K562 (cell line): ENCODE data around the gene MAPK8IP1. TPM values are rescaled to one million over a fixed set of nuclear protein-coding genes. Genes with fewer than 3 reads are reported as not detected.

Source experiments
- BRCA1 ChIP-seq, 2 experiments: fragments of 450-650 bp in 1 of 2; sonication (generic) in 1 of 2; formaldehyde crosslinking in 1 of 2; IDR thresholded peaks; 2 replicates each; pipeline versions ENCODE4 v1.5.0 to v1.6.1; 2017 to 2020; ENCODE audit warnings: mild to moderate bottlenecking in 1 of 2, missing genetic modification reagents in 1 of 2
- CAMTA2 ChIP-seq: fragments of 250-450 bp; sonication (Bioruptor Pico); conservative IDR thresholded peaks from 2 replicates; pipeline ENCODE4 v1.5.1; 2022
- ELF4 ChIP-seq: fragments of 450-650 bp; formaldehyde crosslinking; IDR thresholded peaks from 2 replicates; pipeline ENCODE4 v1.4.0; 2022; ENCODE audit warnings: missing genetic modification characterization
- GTF2F1 ChIP-seq: IDR thresholded peaks from 2 replicates; pipeline ENCODE4 v1.6.1; 2011; ENCODE audit warnings: low read depth, low read length, improper control_type of control experiment
- HOXB6 ChIP-seq: fragments of 250-450 bp; sonication (Bioruptor Pico); IDR thresholded peaks from 2 replicates; pipeline ENCODE4 v1.5.1; 2022; ENCODE audit warnings: mild to moderate bottlenecking, borderline replicate concordance
- KDM1A ChIP-seq, 2 experiments: fragments of 450-650 bp; IDR thresholded peaks; 2 replicates each; pipeline ENCODE4 v1.6.1; 2016; ENCODE audit warnings: mild to moderate bottlenecking in 2 of 2
- MXD1 ChIP-seq: fragments of 250-450 bp; sonication (Bioruptor Pico); IDR thresholded peaks from 2 replicates; pipeline ENCODE4 v1.8.0; 2021; ENCODE audit warnings: borderline replicate concordance, mild to moderate bottlenecking, moderate library complexity; ENCODE audit not compliant: poor library complexity, severe bottlenecking
- MYBL2 ChIP-seq, 2 experiments: fragments of 450-650 bp in 1 of 2; sonication (generic) in 1 of 2; formaldehyde crosslinking in 1 of 2; IDR thresholded peaks; 2 replicates each; pipeline versions ENCODE4 v1.6.1 to v1.8.1; 2017 to 2022; ENCODE audit warnings: borderline replicate concordance in 1 of 2, inconsistent platforms in 1 of 2, low read depth in 1 of 2, mild to moderate bottlenecking in 1 of 2, missing genetic modification reagents in 1 of 2, moderate library complexity in 1 of 2
- NFE2 ChIP-seq: IDR thresholded peaks from 2 replicates; pipeline ENCODE4 v1.6.1; 2014; ENCODE audit warnings: antibody characterized with exemption, low read depth
- NR2C1 ChIP-seq, 2 experiments: fragments of 450-650 bp; IDR thresholded peaks; 2 replicates each; pipeline ENCODE4 v1.6.1; 2017; ENCODE audit warnings: mild to moderate bottlenecking in 2 of 2, antibody characterized with exemption in 1 of 2, inconsistent platforms in 1 of 2, missing compliant biosample characterization in 1 of 2, missing genetic modification characterization in 1 of 2
- NR2F6 ChIP-seq: fragments of 450-650 bp; formaldehyde crosslinking; IDR thresholded peaks from 2 replicates; pipeline ENCODE4 v1.4.0; 2020; ENCODE audit warnings: mild to moderate bottlenecking
- NRF1 ChIP-seq, 2 experiments: fragments of 450-650 bp; IDR thresholded peaks in 1 of 2; conservative IDR thresholded peaks in 1 of 2; 2 replicates each; pipeline ENCODE4 v1.6.1; 2014; ENCODE audit warnings: mild to moderate bottlenecking in 2 of 2
- PHF20 ChIP-seq: fragments of 450-650 bp; IDR thresholded peaks from 2 replicates; pipeline ENCODE4 v1.6.1; 2018; ENCODE audit not compliant: partially characterized antibody
- PTBP1 ChIP-seq: fragments of 200-400 bp; formaldehyde crosslinking; IDR thresholded peaks from 2 replicates; pipeline ENCODE4 v1.6.1; 2017; ENCODE audit warnings: low read depth, low read length
- PURB ChIP-seq: sonication (generic); formaldehyde crosslinking; IDR thresholded peaks from 2 replicates; pipeline ENCODE4 v1.9.0; 2021; ENCODE audit warnings: low read depth, mild to moderate bottlenecking, missing genetic modification reagents
- RAD21 ChIP-seq, 2 experiments: fragments of 250-450 bp in 1 of 2; fragments of 450-650 bp in 1 of 2; sonication (Bioruptor Pico) in 1 of 2; formaldehyde crosslinking in 1 of 2; IDR thresholded peaks in 1 of 2; conservative IDR thresholded peaks in 1 of 2; 2 replicates each; pipeline versions ENCODE4 v1.4.0 to v1.8.0; 2020 to 2022; ENCODE audit warnings: mild to moderate bottlenecking in 2 of 2, moderate library complexity in 1 of 2
- RB1 ChIP-seq: fragments of 450-650 bp; IDR thresholded peaks from 2 replicates; pipeline ENCODE4 v1.6.1; 2017; ENCODE audit warnings: low read depth, mild to moderate bottlenecking
- SMC3 ChIP-seq: conservative IDR thresholded peaks from 2 replicates; pipeline ENCODE4 v1.6.1; 2011; ENCODE audit warnings: low read depth, low read length, improper control_type of control experiment; ENCODE audit not compliant: insufficient read depth
- XRCC4 ChIP-seq: IDR thresholded peaks from one replicate; pipeline ENCODE4 v1.6.1; 2011; ENCODE audit not compliant: insufficient read depth, insufficient read length; ENCODE audit errors: extremely low read depth
- ZBTB7A ChIP-seq: IDR thresholded peaks from 2 replicates; pipeline ENCODE4 v1.6.1; 2011; ENCODE audit warnings: low read depth, mild to moderate bottlenecking, low read length, moderate library complexity, borderline replicate concordance; ENCODE audit not compliant: control insufficient read depth
- ZFPM2 ChIP-seq: fragments of 250-450 bp; sonication (Bioruptor Pico); IDR thresholded peaks from 2 replicates; pipeline ENCODE4 v1.5.1; 2022; ENCODE audit warnings: mild to moderate bottlenecking
- ZNF121 ChIP-seq: sonication (generic); formaldehyde crosslinking; conservative IDR thresholded peaks from 2 replicates; pipeline ENCODE4 v1.8.0; 2022; ENCODE audit warnings: missing genetic modification reagents
- ZNF184 ChIP-seq: sonication (generic); formaldehyde crosslinking; IDR thresholded peaks from 2 replicates; pipeline ENCODE4 v1.5.0; 2020; ENCODE audit warnings: missing genetic modification reagents
- ZNF354B ChIP-seq: fragments of 250-450 bp; sonication (Bioruptor Pico); IDR thresholded peaks from 2 replicates; pipeline ENCODE4 v1.4.0; 2020
- polyA plus RNA-seq, 8 experiments: library from polyadenylated mRNA; depleted of rRNA in 4 of 8; stranded (reverse) in 5 of 8; unstranded in 3 of 8; fragments of >200 nt; fragmentation: Nextera tagmentation in 2 of 8; fragmentation: Illumina TruSeq in 1 of 8; extraction: Ambion mirVana in 2 of 8; extraction: Trizol in 1 of 8; gene quantifications; 2 replicates each; pipeline versions ENCODE4 v1.2.1 to v1.2.3, GENCODE V29; 2011 to 2014; ENCODE audit warnings: inconsistent platforms in 1 of 8, missing spikeins in 1 of 8
- total RNA-seq, 7 experiments: library from RNA; depleted of rRNA in 6 of 7; stranded (reverse); fragments of >200 nt in 6 of 7; fragmentation: Illumina TruSeq in 2 of 7; extraction: Trizol in 2 of 7; gene quantifications; 2 replicates each; pipeline versions ENCODE4 v1.2.1 to v1.2.3, GENCODE V29; 2011 to 2021; ENCODE audit warnings: low replicate concordance in 1 of 7
- TF ChIP-seq, protein P1 (sequence below): sonication (generic); formaldehyde crosslinking; IDR thresholded peaks from 2 replicates; pipeline ENCODE4 v1.8.1; 2023; ENCODE audit warnings: mild to moderate bottlenecking, missing genetic modification reagents
- TF ChIP-seq, protein P2 (sequence below): sonication (generic); formaldehyde crosslinking; IDR thresholded peaks from 2 replicates; pipeline ENCODE4 v1.8.0; 2022; ENCODE audit warnings: mild to moderate bottlenecking, missing genetic modification reagents

Gene MAPK8IP1
- total and polyA plus RNA-seq, 9 of the 15 experiments (the other 6 are each of a cell fraction or from before 2014, with no cell fraction given), result 0.13 to 6.9 (median 2.5) TPM

- no peak for TF ChIP-seq PHF20
- TF ChIP-seq PTBP1, result no peak
- TF ChIP-seq ZNF121 (CRISPR knock-in tag), result no peak
- no peak for TF ChIP-seq ZFPM2 (CRISPR knock-in tag)
- peak; percentile 74 to 93 for TF ChIP-seq RAD21 (CRISPR knock-in tag; conservative IDR thresholded peaks at IDR 0.05 in 1 of 2, IDR thresholded peaks at IDR 0.05 in 1 of 2)
- no peak for TF ChIP-seq ELF4
- no peak for TF ChIP-seq NR2C1 (IDR thresholded peaks at IDR 0.05)
- TF ChIP-seq NR2C1 (tag; IDR thresholded peaks at IDR 0.05), result no peak
- TF ChIP-seq MYBL2 (IDR thresholded peaks at IDR 0.05; ENCODE audit: low read depth), result no peak
- no peak for TF ChIP-seq MYBL2 (CRISPR knock-in tag; IDR thresholded peaks at IDR 0.05; ENCODE audit: borderline replicate concordance)
- TF ChIP-seq ZNF354B (CRISPR knock-in tag), result no peak
- no peak for TF ChIP-seq XRCC4
- TF ChIP-seq HOXB6 (CRISPR knock-in tag), result no peak
- TF ChIP-seq ZNF184 (CRISPR knock-in tag), result no peak
- peak in 1 of 2 experiments; percentile 27; a peak in 2 of 4 replicates for TF ChIP-seq NRF1 (conservative IDR thresholded peaks at IDR 0.05 in 1 of 2, IDR thresholded peaks at IDR 0.05 in 1 of 2)
- TF ChIP-seq SMC3, result peak; percentile 87
- TF ChIP-seq CAMTA2 (CRISPR knock-in tag), result no peak
- no peak for TF ChIP-seq BRCA1 (IDR thresholded peaks at IDR 0.05)
- no peak for TF ChIP-seq BRCA1 (CRISPR knock-in tag; IDR thresholded peaks at IDR 0.05)
- TF ChIP-seq, protein P1, sequence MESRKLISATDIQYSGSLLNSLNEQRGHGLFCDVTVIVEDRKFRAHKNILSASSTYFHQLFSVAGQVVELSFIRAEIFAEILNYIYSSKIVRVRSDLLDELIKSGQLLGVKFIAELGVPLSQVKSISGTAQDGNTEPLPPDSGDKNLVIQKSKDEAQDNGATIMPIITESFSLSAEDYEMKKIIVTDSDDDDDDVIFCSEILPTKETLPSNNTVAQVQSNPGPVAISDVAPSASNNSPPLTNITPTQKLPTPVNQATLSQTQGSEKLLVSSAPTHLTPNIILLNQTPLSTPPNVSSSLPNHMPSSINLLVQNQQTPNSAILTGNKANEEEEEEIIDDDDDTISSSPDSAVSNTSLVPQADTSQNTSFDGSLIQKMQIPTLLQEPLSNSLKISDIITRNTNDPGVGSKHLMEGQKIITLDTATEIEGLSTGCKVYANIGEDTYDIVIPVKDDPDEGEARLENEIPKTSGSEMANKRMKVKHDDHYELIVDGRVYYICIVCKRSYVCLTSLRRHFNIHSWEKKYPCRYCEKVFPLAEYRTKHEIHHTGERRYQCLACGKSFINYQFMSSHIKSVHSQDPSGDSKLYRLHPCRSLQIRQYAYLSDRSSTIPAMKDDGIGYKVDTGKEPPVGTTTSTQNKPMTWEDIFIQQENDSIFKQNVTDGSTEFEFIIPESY (CRISPR knock-in tag), result peak; percentile 92
- TF ChIP-seq RB1, result 0 out of 2 replicates have a peak, but pooled peaks have one; percentile 30
- no peak for TF ChIP-seq GTF2F1
- TF ChIP-seq MXD1, result no peak
- TF ChIP-seq KDM1A (IDR thresholded peaks at IDR 0.05), result no peak
- TF ChIP-seq NFE2, result no peak
- TF ChIP-seq ZBTB7A, result peak; percentile 83
- no peak for TF ChIP-seq PURB (CRISPR knock-in tag)
- TF ChIP-seq NR2F6, result no peak
- TF ChIP-seq, protein P2, sequence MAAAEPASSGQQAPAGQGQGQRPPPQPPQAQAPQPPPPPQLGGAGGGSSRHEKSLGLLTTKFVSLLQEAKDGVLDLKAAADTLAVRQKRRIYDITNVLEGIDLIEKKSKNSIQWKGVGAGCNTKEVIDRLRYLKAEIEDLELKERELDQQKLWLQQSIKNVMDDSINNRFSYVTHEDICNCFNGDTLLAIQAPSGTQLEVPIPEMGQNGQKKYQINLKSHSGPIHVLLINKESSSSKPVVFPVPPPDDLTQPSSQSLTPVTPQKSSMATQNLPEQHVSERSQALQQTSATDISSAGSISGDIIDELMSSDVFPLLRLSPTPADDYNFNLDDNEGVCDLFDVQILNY (CRISPR knock-in tag), result peak; percentile 29; the same call in 1 of the 2 replicates
Observed at GRCh38 chr11:45872651-45873356, 12.6 kb upstream of the MAPK8IP1 start (continued).
